ENCODE measurements around the gene IPO13. TPM values are rescaled to one million over a fixed set of nuclear protein-coding genes. Genes with fewer than 3 reads are reported as not detected.

The IPO13 gene
- total and polyA plus RNA-seq, 10 of the 15 experiments (the other 5 are each of a cell fraction or from before 2014, with no cell fraction given) = 7.1 to 26.6 (median 15.9) TPM

DNA sequence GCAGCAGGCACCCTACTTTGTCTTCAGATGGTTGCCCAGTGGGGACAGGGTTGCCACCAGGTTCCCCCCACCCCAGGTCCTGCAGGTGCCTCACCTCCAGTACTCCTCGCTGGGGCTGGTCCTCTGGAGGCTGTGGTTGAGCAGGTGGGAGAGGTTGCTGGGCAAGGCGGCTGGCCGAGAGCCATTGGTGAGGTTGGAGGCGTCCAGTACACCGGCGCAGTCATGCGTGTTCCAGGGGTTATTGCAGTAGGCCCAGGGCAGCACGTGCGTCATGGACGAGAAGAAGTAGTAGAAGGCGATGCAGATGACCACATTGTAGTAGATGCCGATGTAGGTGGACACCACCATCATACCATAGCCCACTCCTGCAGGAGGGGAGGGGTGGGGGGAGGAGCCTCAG is 61.5 kb downstream of the IPO13 start:
- Histone ChIP-seq H3K36me3 (ENCODE audit: control insufficient read depth in 2 of 2, insufficient read depth in 2 of 2, low read length in 1 of 2) (no peaks in the 10 kb centered on the region), H3K79me2 (ENCODE audit: control insufficient read depth, insufficient read depth, low read length) (no peaks in the 10 kb centered on the region), H3K9ac (ENCODE audit: control insufficient read depth, insufficient read depth, low read length) (no peak overlapping the region), H3K27ac (ENCODE audit: control insufficient read depth, insufficient read depth) (no peak overlapping the region), H4K20me1 (ENCODE audit: control insufficient read depth, insufficient read depth) (no peaks in the 10 kb centered on the region), H3K9me3 (replicated peaks; ENCODE audit: control insufficient read depth, insufficient read depth, low read length) (no peaks in the 10 kb centered on the region), H3K4me2 (ENCODE audit: control insufficient read depth, insufficient read depth) (no peak overlapping the region), H3K4me1 (ENCODE audit: control insufficient read depth, insufficient read depth, low read length) (no peaks in the 10 kb centered on the region), H3K4me3 (no peak overlapping the region), H2AFZ (ENCODE audit: control insufficient read depth, low read depth, low read length) (no peak overlapping the region), H3K27me3 (replicated peaks in 1 of 2; ENCODE audit: control insufficient read depth in 2 of 2, insufficient read depth in 2 of 2, low read length in 1 of 2) (no peaks in the 10 kb centered on the region; a peak in 1 of 4 replicates)
- ChIA-PET POLR2A (no interaction called here), CTCF (interaction anchor here (7.3 kb wide), 1 partner anchor 37 kb away, joined by 167 read pairs; no protein-coding TSS in a partner anchor), SMC1A (ENCODE audit: uncharacterized antibody, unreplicated experiment) (interaction anchor here (1.9 kb wide), 1 partner anchor 28 kb away, joined by 7 read pairs; no protein-coding TSS in a partner anchor), RAD21 (ENCODE audit: unreplicated experiment) (no interaction called here)
- 76% methylated on average over 12 of the region's 12 CpGs for WGBS (ENCODE audit: insufficient coverage, insufficient replicate concordance, low lambda C conversion rate, missing lambda C conversion rate)
- intact Hi-C loops (cut with micrococcal nuclease; ENCODE audit: unreplicated experiment) (no loop called here), in situ Hi-C loops (cut with MboI) (no loop called here)
- ATAC-seq (no peak), FAIRE-seq (no peak), DNase-seq (ENCODE audit: low read depth, low spot score) (no peak)
- no TSS peak for BruUV-seq (replicated peaks)
- no peak for TF ChIP-seq STAT1 (conservative IDR thresholded peaks at IDR 0.05)
- no peak for TF ChIP-seq CHD1 (IDR thresholded peaks at IDR 0.05; ENCODE audit: low read depth, low read length)
- TF ChIP-seq, protein P1, sequence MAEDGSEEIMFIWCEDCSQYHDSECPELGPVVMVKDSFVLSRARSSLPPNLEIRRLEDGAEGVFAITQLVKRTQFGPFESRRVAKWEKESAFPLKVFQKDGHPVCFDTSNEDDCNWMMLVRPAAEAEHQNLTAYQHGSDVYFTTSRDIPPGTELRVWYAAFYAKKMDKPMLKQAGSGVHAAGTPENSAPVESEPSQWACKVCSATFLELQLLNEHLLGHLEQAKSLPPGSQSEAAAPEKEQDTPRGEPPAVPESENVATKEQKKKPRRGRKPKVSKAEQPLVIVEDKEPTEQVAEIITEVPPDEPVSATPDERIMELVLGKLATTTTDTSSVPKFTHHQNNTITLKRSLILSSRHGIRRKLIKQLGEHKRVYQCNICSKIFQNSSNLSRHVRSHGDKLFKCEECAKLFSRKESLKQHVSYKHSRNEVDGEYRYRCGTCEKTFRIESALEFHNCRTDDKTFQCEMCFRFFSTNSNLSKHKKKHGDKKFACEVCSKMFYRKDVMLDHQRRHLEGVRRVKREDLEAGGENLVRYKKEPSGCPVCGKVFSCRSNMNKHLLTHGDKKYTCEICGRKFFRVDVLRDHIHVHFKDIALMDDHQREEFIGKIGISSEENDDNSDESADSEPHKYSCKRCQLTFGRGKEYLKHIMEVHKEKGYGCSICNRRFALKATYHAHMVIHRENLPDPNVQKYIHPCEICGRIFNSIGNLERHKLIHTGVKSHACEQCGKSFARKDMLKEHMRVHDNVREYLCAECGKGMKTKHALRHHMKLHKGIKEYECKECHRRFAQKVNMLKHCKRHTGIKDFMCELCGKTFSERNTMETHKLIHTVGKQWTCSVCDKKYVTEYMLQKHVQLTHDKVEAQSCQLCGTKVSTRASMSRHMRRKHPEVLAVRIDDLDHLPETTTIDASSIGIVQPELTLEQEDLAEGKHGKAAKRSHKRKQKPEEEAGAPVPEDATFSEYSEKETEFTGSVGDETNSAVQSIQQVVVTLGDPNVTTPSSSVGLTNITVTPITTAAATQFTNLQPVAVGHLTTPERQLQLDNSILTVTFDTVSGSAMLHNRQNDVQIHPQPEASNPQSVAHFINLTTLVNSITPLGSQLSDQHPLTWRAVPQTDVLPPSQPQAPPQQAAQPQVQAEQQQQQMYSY (CRISPR knock-in tag; IDR thresholded peaks at IDR 0.05) = no peak
- no peak for TF ChIP-seq SMARCA5 (IDR thresholded peaks at IDR 0.05)
- TF ChIP-seq TARDBP (IDR thresholded peaks at IDR 0.05; ENCODE audit: borderline replicate concordance) = no peak
- TF ChIP-seq CBX5 (IDR thresholded peaks at IDR 0.05; ENCODE audit: low read depth) = no peak
- TF ChIP-seq PAX5 (IDR thresholded peaks at IDR 0.05; ENCODE audit: borderline replicate concordance, low read depth, low read length) = no peak
- no peak for TF ChIP-seq CBX3 (IDR thresholded peaks at IDR 0.05; ENCODE audit: borderline replicate concordance, low read depth)
- TF ChIP-seq, protein P2, sequence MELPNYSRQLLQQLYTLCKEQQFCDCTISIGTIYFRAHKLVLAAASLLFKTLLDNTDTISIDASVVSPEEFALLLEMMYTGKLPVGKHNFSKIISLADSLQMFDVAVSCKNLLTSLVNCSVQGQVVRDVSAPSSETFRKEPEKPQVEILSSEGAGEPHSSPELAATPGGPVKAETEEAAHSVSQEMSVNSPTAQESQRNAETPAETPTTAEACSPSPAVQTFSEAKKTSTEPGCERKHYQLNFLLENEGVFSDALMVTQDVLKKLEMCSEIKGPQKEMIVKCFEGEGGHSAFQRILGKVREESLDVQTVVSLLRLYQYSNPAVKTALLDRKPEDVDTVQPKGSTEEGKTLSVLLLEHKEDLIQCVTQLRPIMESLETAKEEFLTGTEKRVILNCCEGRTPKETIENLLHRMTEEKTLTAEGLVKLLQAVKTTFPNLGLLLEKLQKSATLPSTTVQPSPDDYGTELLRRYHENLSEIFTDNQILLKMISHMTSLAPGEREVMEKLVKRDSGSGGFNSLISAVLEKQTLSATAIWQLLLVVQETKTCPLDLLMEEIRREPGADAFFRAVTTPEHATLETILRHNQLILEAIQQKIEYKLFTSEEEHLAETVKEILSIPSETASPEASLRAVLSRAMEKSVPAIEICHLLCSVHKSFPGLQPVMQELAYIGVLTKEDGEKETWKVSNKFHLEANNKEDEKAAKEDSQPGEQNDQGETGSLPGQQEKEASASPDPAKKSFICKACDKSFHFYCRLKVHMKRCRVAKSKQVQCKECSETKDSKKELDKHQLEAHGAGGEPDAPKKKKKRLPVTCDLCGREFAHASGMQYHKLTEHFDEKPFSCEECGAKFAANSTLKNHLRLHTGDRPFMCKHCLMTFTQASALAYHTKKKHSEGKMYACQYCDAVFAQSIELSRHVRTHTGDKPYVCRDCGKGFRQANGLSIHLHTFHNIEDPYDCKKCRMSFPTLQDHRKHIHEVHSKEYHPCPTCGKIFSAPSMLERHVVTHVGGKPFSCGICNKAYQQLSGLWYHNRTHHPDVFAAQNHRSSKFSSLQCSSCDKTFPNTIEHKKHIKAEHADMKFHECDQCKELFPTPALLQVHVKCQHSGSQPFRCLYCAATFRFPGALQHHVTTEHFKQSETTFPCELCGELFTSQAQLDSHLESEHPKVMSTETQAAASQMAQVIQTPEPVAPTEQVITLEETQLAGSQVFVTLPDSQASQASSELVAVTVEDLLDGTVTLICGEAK (IDR thresholded peaks at IDR 0.05; ENCODE audit: borderline replicate concordance) = no peak
- no peak for TF ChIP-seq TCF3 (IDR thresholded peaks at IDR 0.05; ENCODE audit: borderline replicate concordance, insufficient read depth, low read depth, low read length)
- TF ChIP-seq, protein P3, sequence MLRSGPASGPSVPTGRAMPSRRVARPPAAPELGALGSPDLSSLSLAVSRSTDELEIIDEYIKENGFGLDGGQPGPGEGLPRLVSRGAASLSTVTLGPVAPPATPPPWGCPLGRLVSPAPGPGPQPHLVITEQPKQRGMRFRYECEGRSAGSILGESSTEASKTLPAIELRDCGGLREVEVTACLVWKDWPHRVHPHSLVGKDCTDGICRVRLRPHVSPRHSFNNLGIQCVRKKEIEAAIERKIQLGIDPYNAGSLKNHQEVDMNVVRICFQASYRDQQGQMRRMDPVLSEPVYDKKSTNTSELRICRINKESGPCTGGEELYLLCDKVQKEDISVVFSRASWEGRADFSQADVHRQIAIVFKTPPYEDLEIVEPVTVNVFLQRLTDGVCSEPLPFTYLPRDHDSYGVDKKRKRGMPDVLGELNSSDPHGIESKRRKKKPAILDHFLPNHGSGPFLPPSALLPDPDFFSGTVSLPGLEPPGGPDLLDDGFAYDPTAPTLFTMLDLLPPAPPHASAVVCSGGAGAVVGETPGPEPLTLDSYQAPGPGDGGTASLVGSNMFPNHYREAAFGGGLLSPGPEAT (IDR thresholded peaks at IDR 0.05; ENCODE audit: low read depth) = no peak
- TF ChIP-seq RBBP5 (conservative IDR thresholded peaks at IDR 0.05) = no peak
- TF ChIP-seq GABPA (IDR thresholded peaks at IDR 0.05; ENCODE audit: low read depth) = no peak
- TF ChIP-seq, protein P4, sequence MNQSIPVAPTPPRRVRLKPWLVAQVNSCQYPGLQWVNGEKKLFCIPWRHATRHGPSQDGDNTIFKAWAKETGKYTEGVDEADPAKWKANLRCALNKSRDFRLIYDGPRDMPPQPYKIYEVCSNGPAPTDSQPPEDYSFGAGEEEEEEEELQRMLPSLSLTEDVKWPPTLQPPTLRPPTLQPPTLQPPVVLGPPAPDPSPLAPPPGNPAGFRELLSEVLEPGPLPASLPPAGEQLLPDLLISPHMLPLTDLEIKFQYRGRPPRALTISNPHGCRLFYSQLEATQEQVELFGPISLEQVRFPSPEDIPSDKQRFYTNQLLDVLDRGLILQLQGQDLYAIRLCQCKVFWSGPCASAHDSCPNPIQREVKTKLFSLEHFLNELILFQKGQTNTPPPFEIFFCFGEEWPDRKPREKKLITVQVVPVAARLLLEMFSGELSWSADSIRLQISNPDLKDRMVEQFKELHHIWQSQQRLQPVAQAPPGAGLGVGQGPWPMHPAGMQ (IDR thresholded peaks at IDR 0.05; ENCODE audit: borderline replicate concordance) = no peak

All from GM12878 (cell line).